ENCODE data around the gene LIPF.

The LIPF gene, protein sequence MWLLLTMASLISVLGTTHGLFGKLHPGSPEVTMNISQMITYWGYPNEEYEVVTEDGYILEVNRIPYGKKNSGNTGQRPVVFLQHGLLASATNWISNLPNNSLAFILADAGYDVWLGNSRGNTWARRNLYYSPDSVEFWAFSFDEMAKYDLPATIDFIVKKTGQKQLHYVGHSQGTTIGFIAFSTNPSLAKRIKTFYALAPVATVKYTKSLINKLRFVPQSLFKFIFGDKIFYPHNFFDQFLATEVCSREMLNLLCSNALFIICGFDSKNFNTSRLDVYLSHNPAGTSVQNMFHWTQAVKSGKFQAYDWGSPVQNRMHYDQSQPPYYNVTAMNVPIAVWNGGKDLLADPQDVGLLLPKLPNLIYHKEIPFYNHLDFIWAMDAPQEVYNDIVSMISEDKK

DNA sequence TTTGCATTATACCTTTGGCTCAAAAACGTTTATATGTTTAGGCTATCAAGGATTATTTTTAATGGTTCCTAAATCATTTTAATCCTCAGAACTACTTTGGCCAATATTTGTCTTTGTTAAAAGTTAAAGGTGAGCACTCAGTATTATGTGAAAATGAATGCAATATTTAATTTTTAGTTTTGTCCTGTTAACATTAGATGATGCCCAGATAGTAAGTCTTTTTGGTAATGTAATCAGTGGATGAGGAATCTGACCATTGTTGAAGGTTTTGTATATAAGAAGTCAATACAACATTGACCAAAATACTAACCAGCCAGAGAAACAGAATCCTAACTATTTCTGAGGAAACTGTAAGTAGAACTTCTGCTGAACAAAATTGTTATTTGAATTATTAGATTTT, at the start of gene LIPF:
Gene LIPF, plus strand, starts transcription at position 301 of the 400 bp plus-strand sequence. CDS start 2,856 bp downstream, outside the sequence.
- TF ChIP-seq EP300 (IDR thresholded peaks at IDR 0.05; ENCODE audit: borderline replicate concordance) (no peak), TEAD4 (IDR thresholded peaks at IDR 0.05) (no peak), EGR1 (IDR thresholded peaks at IDR 0.05) (no peak), CEBPB (IDR thresholded peaks at IDR 0.05) (no peak), CREB1 (IDR thresholded peaks at IDR 0.05; ENCODE audit: low read depth) (no peak), ZBTB7A (IDR thresholded peaks at IDR 0.05; ENCODE audit: low read depth) (no peak), FOXM1 (IDR thresholded peaks at IDR 0.05; ENCODE audit: borderline replicate concordance, low read depth) (no peak), NFIC (IDR thresholded peaks at IDR 0.05) (no peak), YY1 (IDR thresholded peaks at IDR 0.05; ENCODE audit: low read depth) (no peak), RAD21 (IDR thresholded peaks at IDR 0.05; ENCODE audit: low read depth) (no peak), TCF12 (IDR thresholded peaks at IDR 0.05; ENCODE audit: low read depth) (no peak), TAF1 (IDR thresholded peaks at IDR 0.05; ENCODE audit: low read depth) (no peak)
- TF ChIP-seq, protein P1, sequence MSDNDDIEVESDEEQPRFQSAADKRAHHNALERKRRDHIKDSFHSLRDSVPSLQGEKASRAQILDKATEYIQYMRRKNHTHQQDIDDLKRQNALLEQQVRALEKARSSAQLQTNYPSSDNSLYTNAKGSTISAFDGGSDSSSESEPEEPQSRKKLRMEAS (IDR thresholded peaks at IDR 0.05): no peak
- TF ChIP-seq, protein P2, sequence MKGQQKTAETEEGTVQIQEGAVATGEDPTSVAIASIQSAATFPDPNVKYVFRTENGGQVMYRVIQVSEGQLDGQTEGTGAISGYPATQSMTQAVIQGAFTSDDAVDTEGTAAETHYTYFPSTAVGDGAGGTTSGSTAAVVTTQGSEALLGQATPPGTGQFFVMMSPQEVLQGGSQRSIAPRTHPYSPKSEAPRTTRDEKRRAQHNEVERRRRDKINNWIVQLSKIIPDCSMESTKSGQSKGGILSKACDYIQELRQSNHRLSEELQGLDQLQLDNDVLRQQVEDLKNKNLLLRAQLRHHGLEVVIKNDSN (IDR thresholded peaks at IDR 0.05): no peak
- TF ChIP-seq, protein P3, sequence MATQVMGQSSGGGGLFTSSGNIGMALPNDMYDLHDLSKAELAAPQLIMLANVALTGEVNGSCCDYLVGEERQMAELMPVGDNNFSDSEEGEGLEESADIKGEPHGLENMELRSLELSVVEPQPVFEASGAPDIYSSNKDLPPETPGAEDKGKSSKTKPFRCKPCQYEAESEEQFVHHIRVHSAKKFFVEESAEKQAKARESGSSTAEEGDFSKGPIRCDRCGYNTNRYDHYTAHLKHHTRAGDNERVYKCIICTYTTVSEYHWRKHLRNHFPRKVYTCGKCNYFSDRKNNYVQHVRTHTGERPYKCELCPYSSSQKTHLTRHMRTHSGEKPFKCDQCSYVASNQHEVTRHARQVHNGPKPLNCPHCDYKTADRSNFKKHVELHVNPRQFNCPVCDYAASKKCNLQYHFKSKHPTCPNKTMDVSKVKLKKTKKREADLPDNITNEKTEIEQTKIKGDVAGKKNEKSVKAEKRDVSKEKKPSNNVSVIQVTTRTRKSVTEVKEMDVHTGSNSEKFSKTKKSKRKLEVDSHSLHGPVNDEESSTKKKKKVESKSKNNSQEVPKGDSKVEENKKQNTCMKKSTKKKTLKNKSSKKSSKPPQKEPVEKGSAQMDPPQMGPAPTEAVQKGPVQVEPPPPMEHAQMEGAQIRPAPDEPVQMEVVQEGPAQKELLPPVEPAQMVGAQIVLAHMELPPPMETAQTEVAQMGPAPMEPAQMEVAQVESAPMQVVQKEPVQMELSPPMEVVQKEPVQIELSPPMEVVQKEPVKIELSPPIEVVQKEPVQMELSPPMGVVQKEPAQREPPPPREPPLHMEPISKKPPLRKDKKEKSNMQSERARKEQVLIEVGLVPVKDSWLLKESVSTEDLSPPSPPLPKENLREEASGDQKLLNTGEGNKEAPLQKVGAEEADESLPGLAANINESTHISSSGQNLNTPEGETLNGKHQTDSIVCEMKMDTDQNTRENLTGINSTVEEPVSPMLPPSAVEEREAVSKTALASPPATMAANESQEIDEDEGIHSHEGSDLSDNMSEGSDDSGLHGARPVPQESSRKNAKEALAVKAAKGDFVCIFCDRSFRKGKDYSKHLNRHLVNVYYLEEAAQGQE (IDR thresholded peaks at IDR 0.05; ENCODE audit: low read depth): no peak

DNA sequence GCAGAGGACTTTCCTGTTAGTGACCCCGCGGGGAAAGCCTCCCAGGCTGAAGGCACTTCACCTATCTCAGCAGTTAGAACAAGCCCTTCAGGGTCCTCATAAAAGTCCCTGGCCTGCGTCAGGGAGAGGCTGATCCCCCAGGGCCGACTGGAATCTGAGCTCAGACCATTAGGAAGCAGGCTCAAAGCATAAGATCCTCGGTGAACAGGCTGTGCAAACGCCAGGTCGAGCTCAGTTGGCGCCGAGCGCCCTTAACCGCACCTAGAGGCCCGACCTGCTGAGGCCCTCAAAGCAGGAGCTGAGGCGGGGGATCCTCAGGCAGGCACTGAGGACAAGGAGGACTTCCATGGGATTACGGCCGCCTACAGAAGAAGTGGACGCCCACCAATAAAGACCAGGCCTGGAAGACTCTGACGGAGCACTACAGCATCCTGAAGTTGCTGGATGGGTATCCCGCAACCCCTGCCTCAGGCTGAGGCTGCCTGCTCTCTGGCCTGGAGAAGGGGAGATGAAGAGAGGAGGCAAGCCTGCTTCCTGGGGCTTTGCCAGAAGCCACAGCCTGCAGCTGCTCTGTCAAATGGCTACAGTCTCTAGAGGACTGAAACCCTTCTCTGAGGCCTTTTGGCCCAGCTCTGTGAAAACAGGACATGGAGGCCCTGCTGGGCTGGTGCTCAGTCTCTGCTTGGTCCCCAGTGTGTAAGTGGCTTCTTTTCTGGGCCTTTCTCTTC, 47.8 kb upstream of the LIPF start:
- no peak for TF ChIP-seq CREB1 (IDR thresholded peaks at IDR 0.05; ENCODE audit: low read depth)
- no peak for TF ChIP-seq TEAD4 (IDR thresholded peaks at IDR 0.05)
- TF ChIP-seq, protein P2 (IDR thresholded peaks at IDR 0.05): no peak
- no peak for TF ChIP-seq TAF1 (IDR thresholded peaks at IDR 0.05; ENCODE audit: low read depth)
- TF ChIP-seq TCF12 (IDR thresholded peaks at IDR 0.05; ENCODE audit: low read depth): no peak
- TF ChIP-seq, protein P1 (IDR thresholded peaks at IDR 0.05): no peak
- TF ChIP-seq YY1 (IDR thresholded peaks at IDR 0.05; ENCODE audit: low read depth): no peak
- no peak for TF ChIP-seq NFIC (IDR thresholded peaks at IDR 0.05)
- no peak for TF ChIP-seq EP300 (IDR thresholded peaks at IDR 0.05; ENCODE audit: borderline replicate concordance)
- no peak for TF ChIP-seq RAD21 (IDR thresholded peaks at IDR 0.05; ENCODE audit: low read depth)
- TF ChIP-seq EGR1 (IDR thresholded peaks at IDR 0.05): no peak
- no peak for TF ChIP-seq ZBTB7A (IDR thresholded peaks at IDR 0.05; ENCODE audit: low read depth)
- TF ChIP-seq, protein P3 (IDR thresholded peaks at IDR 0.05; ENCODE audit: low read depth): no peak
- TF ChIP-seq FOXM1 (IDR thresholded peaks at IDR 0.05; ENCODE audit: borderline replicate concordance, low read depth): no peak
- TF ChIP-seq CEBPB (IDR thresholded peaks at IDR 0.05): no peak

DNA sequence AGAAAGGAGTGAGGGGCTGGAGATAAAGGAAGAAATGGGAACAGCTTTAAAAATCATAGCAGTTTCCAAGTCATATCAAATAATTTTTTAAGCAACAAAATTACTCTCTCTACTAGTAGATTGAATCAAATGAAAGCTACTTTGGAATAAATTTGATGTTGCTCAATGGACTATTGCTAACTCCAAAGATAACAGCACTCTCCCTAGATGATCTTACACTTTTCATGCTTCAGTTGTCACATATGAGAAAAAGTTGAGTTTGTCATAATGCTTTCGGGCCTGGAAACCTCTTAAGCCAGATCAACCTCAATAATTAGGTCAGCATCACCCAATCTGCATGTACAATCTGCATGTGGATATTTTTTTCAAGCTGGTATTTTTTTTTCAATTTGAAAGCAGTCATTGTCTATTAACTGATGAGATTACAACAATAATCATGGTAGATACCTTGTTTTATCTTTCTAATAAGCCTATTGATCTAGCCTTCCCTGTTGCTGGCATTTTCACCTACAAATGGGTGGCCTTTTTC, 46.4 kb upstream of the LIPF start:
- TF ChIP-seq, protein P3 (IDR thresholded peaks at IDR 0.05; ENCODE audit: low read depth): no peak
- TF ChIP-seq FOXM1 (IDR thresholded peaks at IDR 0.05; ENCODE audit: borderline replicate concordance, low read depth) (no peak), RAD21 (IDR thresholded peaks at IDR 0.05; ENCODE audit: low read depth) (no peak), NFIC (IDR thresholded peaks at IDR 0.05) (no peak), TCF12 (IDR thresholded peaks at IDR 0.05; ENCODE audit: low read depth) (no peak), EP300 (IDR thresholded peaks at IDR 0.05; ENCODE audit: borderline replicate concordance) (no peak), CREB1 (IDR thresholded peaks at IDR 0.05; ENCODE audit: low read depth) (no peak)
- TF ChIP-seq, protein P1 (IDR thresholded peaks at IDR 0.05): no peak

Data from Ishikawa (cell line).